Measurements from ENCODE around the gene FBXW8. TPM values are rescaled to one million over a fixed set of nuclear protein-coding genes. Genes with fewer than 3 reads are reported as not detected.
A peak's percentile ranks its signal among the peaks of the same experiment; 100 is the strongest.

Gene FBXW8
- total RNA-seq, 1 donor from 2014 or later = 17.9 TPM

DNA sequence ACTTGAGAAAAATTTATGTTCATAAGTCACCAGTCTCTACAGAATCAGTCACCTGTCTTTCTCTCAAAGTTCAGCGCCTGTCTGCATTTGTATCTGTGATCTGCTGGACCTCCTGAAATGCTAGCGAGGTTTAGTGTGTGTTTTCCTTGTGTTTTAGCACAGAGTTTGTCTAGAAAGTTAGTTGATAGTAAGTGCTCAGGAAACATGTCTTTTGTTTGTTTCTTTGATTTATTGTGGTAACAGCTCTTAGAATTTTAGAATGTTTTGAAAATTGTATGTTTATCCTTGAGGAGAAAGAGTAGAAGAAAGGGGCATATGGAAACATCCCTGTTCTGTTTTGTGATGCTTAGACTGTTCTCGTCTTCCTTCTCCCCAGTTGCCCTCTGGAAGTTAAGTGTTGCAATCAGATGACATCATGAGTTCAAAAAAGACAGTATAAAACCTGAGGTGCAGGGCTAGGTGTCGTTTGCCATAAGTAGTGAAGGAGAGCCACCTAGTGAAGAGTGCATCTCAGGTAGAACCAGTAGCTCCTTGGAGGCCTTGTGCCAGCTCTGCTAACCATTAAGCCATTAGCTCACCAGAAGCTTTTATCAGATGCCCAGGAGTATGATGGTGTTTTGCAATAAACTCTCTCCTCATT, 44.8 kb downstream of the FBXW8 start:
- peak; percentile 96 for DNase-seq (ENCODE audit: low read depth)

- no peak for DNase-seq (ENCODE audit: low read depth)
Measured at GRCh38 chr12:116958402-116959197, 47.9 kb downstream of the FBXW8 start.

- DNase-seq (ENCODE audit: low read depth) = no peak
Measured at GRCh38 chr12:116959198-116959460, 48.4 kb downstream of the FBXW8 start.

DNA sequence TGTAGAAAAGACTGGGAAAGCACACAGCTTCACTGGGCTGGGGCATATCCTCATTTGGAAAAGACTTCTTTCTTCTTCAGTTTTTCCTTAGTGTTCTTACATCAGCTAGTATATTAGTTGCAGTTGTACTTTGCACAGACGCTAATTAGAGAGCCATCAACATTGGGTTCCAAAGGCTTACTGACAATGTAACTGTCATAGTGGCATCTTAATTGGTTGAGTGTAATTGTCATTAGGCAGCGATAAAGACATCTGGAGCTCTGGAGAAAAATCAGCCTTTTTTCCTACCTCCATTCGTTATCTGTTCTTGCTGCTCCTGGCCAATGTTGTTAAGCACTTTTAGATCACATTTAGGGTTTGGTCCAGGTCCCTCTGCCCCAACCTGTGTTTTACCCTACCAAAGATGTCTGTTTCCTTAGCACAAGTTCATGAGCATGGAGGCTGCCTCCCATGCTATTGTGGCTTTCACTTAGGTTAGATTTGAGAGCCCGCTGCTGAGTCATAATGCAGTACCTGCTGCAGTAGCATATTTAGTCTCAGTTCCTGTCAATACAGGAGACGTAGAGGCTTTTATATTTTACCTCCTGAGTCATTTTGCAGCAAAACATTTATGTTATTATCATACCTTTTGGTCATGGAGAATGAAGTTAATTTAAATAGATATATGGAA, 49.2 kb downstream of the FBXW8 start:
- no peak for DNase-seq (ENCODE audit: low read depth)

GRCh38 chr12:116962197-116962596, 51.4 kb downstream of the FBXW8 start:
- DNase-seq (ENCODE audit: low read depth) = no peak

DNA sequence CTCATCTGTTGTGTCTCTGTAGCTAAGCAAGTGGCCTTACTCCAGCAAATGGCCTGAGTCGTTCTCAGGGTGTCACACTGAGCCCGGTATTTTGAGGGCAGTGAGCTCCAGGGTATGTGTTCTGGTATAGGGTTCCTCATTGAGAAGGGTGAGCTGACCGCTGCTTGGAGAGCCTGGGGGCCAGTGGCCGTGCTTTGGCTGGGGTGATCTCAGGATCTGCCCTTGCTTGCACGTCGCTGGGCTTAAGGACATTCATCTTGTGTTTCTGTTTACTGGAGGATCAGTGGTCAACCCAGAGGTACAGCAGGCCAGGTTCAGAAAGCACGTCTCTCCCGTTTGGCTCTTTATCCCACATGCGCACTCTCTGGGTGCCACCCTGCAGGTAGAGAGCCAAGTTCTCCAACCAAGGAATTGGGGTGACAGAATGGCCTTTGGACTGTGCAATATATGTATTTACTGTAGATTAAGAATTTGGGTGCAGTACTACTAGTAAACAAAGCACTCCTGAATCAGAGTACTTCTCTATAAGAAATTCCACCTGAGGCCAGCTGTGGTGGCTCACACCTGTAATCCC, 52.1 kb downstream of the FBXW8 start:
- no peak for DNase-seq (ENCODE audit: low read depth)

DNA sequence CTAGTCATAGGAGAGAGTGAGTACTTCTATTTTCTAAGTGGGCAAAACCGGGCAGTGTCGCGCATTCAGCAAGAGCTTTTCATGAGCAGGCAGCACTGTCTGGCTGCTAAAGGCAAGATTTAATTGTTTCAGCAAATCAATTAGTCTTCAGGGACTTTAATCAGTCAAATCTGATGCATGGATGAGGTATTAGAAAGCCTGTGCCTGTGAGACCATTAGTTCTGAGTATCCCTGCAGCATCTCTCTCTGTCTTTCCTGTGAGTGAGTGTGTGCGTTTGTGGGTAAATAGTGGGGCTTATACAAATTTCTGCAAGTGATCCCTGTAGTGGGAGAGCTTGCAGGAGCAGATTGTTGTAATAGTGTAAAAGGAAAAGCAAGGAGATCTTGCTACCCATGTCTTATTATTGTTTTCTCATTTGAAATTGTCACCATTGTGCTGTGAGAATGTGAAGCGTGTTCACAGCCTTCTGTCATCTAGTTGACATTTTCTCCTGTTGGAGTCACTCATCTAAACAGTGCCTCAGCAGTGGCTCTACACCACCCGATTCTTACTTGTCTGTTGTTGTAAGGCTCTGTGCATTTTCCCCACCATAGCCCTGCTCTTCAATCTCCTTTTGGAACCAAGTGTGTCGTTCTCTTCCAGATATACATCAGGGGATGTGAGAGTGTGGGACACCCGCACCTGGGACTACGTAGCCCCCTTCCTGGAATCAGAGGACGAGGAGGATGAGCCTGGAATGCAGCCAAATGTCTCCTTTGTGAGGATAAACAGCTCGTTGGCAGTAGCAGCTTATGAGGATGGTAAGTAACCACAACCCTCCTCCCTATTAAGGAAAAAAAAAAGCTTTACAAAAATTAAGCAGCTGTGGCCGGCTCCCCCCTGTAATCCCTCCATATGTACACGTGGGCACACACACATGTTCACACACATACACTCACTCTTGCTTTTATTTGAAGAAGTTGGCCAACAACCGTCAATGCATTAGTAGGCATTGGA, 53.6 kb downstream of the FBXW8 start:
- no peak for DNase-seq (ENCODE audit: low read depth)

- DNase-seq (ENCODE audit: low read depth) = no peak
Measured at GRCh38 chr12:116968986-116969385, 58.2 kb downstream of the FBXW8 start.

GRCh38 chr12:116969615-116970585, 59.1 kb downstream of the FBXW8 start:
- no peak for DNase-seq (ENCODE audit: low read depth)

GRCh38 chr12:116971222-116971621, 60.5 kb downstream of the FBXW8 start:
- no peak for DNase-seq (ENCODE audit: low read depth)

- no peak for DNase-seq (ENCODE audit: low read depth)
Measured at GRCh38 chr12:116975779-116976393, 65.1 kb downstream of the FBXW8 start.

DNA sequence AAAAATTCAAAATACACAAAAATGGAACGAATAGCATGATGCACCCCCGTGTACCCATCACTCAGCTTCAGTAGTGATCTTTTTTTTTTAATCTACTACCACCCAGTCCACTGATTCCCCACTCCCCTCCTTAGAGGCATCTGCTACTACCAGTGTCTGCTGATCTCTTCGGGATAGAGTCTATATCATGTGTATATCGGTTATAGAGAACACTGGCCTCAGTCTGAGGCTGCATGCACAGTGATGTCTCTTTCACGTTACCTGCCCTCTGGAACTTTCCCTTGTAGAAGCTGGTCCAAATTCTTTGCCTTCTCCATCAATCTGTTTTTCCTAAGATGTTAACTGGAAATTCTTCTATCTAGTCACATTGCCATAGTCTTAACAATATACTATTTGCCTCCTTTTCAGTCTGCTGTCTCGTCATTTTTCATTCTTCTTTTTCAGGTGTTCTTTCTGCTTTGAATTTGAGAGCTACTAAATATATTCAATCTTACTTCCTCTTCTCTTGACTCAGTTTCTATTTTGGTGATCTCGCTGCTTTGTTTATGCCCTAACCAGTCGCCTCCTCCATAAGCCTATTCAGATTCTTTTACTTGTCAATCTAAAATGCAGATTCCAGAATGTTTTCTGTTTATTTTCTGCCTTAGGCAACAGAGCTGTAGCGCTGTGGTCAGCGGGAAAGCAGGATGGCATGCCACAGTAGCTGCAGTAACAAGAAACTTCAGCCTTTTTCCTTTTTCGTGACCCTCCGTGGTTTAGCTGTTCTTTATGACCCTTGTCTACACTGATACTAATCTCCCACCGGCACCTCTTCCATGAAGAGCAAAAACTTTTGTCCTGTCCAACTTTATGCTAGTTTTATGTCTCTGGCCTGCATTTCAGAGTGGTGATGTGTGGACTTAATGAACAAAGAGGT, 67.0 kb downstream of the FBXW8 start:
- DNase-seq (ENCODE audit: low read depth) = peak; percentile 54

- no peak for DNase-seq (ENCODE audit: low read depth)
Measured at GRCh38 chr12:116978791-116979508, 68.2 kb downstream of the FBXW8 start.

DNA sequence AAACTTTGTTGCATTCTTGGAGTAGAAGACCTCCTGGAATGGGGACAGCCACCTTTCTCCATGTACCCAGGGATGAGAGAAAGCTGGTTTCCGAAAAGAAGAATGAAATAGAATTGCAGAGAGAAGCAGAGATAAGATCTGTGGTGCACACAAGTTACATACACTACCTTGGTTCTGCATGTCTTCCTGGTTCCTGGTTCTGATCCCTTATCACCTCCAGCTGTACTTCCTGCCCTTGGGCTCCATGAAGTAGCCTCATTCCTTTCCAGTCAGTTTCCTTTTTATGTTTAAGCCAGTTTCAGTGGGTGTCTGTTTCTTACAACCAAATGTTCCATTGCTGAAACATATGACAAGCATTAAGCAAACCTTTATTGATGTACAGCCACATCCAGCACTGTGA, 69.3 kb downstream of the FBXW8 start:
- DNase-seq (ENCODE audit: low read depth) = peak; percentile 19

GRCh38 chr12:116982791-116983411, 72.2 kb downstream of the FBXW8 start:
- DNase-seq (ENCODE audit: low read depth) = peak; percentile 83

DNA sequence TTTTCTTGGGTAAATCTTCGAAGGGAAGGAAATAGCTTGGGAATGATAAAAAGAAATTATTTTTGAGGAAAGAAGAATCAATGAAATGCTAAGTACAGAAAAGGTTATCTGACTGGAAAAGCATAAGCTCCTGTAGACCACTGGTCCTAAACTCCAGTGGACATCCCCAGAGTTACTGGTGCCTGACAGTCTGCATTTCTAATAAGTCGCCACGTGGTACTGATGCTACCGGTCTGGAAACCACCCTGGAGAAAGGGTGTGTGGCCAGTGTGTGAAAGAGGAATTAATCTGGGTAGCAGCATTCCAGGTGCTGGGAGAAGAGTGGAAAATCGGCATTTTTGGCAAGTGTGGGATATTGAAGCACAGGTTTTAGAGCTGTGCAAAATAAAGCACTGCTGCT, 73.3 kb downstream of the FBXW8 start:
- DNase-seq (ENCODE audit: low read depth) = no peak

DNA sequence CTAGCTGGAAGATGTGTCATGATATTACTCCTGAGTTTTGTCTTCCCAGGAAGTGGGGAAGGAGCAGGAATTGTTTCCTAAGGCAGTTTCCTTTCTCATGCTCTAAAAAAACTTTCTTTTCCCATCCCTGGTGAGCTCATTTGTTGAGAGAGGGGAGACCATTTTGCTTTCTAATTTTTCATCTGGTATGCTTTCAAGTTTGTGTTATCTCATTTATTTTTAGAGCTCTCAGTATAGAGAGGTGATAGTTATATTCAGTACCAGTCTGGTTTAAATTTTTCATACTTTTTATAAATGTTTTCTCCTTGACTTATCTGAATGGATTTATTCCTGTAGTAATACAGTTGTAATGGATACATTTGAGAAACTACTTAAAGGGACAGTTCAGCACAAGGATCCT, 79.6 kb downstream of the FBXW8 start:
- DNase-seq (ENCODE audit: low read depth) = no peak

Data from renal cortical epithelial cell (primary cell).